Measurements from ENCODE around the gene SUN1.

SUN1 gene

DNA sequence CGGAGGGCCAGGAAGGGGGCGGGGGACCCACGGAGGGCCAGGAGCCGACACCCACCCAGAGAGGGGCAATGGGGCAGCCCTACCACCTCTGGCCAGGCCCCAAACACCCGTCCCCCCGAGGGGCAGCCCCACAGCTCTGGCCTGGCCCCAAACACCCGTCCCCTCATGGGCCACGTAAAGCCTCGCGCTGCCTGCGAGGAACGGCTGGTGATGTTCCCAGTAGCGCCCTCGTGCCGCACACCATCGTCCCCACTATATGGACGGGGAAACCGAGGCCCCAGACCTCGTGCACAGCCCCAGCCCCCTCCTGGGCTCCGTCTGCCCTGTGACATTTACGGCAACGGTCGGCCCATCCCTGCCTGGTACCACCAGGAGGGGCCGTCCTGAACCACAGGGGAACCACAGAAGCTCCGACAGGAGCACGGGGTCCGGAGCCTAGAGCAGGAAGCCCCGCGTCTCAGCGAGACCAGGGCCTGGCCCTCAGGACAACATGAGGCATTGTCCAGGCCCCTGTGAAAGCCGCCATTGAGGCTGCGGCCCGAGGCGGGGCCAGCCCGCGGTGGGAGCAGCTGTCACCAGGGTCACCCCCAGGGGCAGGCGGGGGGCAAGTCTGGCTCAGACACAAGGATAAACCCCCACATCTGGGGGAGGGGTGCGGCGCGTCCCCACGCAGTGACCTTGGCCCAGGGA is 79.7 kb downstream of the SUN1 start:
- no peak overlapping the region for H3K4me3 ChIP-seq (ENCODE audit: low read depth, low read length)
- no peak for DNase-seq (ENCODE audit: low read depth)
- TF ChIP-seq, protein P1, sequence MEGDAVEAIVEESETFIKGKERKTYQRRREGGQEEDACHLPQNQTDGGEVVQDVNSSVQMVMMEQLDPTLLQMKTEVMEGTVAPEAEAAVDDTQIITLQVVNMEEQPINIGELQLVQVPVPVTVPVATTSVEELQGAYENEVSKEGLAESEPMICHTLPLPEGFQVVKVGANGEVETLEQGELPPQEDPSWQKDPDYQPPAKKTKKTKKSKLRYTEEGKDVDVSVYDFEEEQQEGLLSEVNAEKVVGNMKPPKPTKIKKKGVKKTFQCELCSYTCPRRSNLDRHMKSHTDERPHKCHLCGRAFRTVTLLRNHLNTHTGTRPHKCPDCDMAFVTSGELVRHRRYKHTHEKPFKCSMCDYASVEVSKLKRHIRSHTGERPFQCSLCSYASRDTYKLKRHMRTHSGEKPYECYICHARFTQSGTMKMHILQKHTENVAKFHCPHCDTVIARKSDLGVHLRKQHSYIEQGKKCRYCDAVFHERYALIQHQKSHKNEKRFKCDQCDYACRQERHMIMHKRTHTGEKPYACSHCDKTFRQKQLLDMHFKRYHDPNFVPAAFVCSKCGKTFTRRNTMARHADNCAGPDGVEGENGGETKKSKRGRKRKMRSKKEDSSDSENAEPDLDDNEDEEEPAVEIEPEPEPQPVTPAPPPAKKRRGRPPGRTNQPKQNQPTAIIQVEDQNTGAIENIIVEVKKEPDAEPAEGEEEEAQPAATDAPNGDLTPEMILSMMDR (conservative IDR thresholded peaks at IDR 0.05; ENCODE audit: low read depth, low read length), result no peak

DNA sequence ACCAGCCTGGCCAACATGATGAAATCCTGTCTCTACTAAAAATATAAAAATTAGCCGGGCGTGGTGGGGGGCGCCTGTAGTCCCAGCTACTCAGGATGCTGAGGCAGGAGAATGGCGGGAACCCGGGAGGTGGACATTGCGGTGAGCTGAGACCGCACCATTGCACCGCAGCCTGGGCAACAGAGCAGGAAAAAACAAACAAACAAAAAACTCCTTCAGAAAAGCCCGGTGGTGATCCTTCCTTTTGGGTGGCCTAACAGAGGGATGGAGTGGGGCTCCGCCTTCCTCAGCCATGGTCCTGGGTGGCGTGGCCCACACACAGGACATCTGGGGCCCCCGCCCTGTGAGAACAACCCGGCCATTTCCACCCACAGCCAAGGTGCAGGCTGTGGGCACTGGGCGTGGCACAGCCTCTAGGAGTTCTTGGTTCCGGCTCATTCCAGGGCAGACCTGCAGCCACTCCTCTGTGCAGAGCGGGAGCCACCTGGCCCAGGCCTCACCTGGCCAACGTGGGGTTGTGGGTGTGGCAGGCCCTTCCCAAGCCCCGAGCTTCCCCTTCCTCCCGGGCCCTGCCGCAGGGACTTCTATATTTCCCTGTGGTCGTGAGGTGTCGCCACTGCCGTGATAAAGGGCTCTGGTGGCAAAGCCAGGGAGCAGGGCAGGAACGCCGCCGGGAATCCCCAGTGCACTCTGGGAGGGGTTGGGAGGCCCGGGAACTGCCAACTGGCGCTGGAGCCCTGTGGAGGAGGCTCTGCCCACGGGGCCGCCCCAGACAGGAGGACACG is 81.7 kb downstream of the SUN1 start:
- H3K4me3 ChIP-seq (ENCODE audit: low read depth, low read length), result no peak overlapping the region
- TF ChIP-seq, protein P1 (conservative IDR thresholded peaks at IDR 0.05; ENCODE audit: low read depth, low read length), result no peak
- no peak for DNase-seq (ENCODE audit: low read depth)

DNA sequence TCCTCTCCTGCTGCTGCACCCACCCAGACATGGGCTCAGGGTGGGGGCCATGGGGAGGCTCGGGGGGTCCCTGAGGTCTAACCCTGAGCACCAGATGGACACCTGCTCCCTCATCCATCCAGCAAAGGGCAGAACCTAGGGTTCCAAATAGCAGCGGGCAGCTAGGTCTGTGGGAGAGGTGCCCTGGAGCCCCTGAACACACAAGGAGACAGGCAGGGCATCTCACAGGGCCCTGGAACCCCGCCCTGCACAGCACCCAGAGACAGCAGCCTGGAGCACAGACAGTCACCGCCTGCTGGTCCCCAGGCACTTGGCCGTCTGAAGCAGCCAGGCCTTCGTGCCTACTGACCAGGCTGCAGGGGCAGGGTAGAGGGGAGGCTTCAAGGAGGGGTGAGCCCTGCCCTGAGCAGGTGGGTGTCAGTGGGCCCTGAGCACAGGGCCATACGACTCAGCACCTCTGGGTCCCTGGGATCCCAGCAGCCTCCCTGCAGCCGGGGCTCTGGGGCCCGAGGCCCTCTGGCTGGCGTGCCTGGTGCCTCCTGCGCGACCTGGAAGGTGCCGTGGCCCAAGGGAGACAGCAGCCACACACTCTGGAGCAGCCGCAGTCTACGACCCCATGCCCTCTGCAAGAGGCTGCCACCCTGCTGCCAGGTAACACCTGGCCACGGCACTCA is 82.4 kb downstream of the SUN1 start:
- no peak for DNase-seq (ENCODE audit: low read depth)
- TF ChIP-seq, protein P1 (conservative IDR thresholded peaks at IDR 0.05; ENCODE audit: low read depth, low read length), result no peak
- H3K4me3 ChIP-seq (ENCODE audit: low read depth, low read length), result no peak overlapping the region

DNA sequence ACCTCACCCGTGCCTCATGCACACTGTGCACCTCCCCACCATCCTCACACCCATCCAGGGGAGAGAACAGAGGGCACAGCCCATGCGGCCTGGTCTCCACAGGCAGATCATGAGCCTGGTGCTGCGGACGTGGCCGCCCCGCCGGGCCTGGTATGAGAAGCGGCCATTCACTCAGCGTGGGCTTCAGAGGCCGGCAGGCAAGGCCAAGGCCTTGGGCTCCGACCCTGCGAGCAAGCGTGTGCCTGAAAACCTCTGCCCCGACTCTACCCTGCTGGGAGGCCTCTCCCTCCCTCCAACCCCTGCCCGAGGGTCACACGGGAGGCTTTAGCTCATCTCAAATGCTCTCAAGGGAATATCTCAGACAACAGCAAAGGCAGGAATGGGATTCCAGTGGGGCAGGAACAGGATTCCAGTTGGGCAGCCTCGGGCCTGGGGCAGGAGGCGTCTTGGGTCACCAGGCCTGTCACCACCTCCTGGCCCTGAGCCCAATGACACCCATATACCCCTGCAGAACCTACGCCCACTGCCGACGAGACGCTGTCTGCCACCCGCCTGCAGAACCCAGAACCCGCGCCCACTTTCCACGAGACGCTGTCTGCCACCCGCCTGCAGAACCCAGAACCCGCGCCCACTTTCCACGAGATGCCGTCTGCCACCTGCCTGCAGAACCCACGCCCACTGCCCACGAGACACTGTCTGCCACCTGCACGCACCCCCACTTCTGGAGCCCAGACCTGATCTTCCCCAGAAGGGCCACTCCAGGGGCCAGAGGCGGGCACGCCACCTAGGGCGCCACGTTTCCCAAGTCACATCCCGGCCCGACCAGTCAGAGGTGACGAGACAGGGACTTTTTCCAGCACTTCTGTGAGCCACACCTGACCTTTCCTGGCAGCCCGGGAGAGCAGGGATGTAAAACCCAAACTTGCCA is 83.3 kb downstream of the SUN1 start:
- DNase-seq (ENCODE audit: low read depth), result peak; percentile 25
- TF ChIP-seq, protein P1 (conservative IDR thresholded peaks at IDR 0.05; ENCODE audit: low read depth, low read length), result no peak
- no peak overlapping the region for H3K4me3 ChIP-seq (ENCODE audit: low read depth, low read length)

DNA sequence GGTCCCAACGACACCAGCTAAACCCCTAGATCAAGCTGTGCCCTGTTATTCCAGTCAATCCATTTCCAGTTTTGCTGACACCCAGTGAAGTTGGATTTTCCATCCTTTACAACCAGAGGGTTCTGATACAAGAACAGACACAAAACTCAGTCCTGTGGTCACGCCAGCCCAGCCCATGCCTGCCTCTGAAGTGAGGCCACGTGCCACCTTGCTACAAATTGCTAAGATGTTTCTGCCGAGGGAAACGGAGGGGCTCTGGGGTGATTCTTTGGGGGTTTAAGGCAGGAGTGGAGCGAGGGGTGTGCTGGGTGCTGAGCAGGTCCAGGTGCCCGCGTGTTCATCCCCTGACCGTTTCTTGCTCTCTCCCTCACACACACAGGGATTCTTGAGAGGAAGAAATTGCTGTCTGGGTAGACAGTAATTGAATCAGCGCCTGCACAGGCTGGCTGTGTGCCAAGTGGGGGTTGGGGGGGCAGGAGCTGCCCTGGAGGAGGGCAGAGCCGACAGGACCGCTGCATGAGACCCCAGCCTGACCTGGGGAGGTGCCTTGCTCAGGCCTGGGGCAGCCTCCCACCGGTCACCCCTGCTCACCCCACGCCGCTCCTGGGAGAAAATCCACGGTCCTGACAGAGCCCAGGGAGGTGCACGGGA is 84.1 kb downstream of the SUN1 start:
- H3K4me3 ChIP-seq (ENCODE audit: low read depth, low read length), result no peak overlapping the region
- TF ChIP-seq, protein P1 (conservative IDR thresholded peaks at IDR 0.05; ENCODE audit: low read depth, low read length), result no peak
- DNase-seq (ENCODE audit: low read depth), result peak; percentile 15

All from choroid plexus epithelial cell (primary cell).